PC-3 (cell line): ENCODE data around the gene ZBTB24.

Source experiments
- EZH2 ChIP-seq: fragments of 300-600 bp; sonication (generic); IDR thresholded peaks from one replicate; pipeline ENCODE4 v1.6.1; 2017; ENCODE audit warnings: antibody characterized with exemption, mild to moderate bottlenecking, low read length; ENCODE audit not compliant: unreplicated experiment
- EZH2phosphoT487 ChIP-seq: fragments of 300-600 bp; sonication (generic); IDR thresholded peaks from 2 replicates; pipeline ENCODE4 v1.6.1; 2018; ENCODE audit warnings: mild to moderate bottlenecking, antibody characterized with exemption, low read length, borderline replicate concordance
- TF ChIP-seq, protein P1 (sequence below): fragments of 300-600 bp; sonication (generic); conservative IDR thresholded peaks from 2 replicates; pipeline ENCODE4 v1.5.1; 2017; ENCODE audit warnings: antibody characterized with exemption, low read depth, mild to moderate bottlenecking, low read length

GRCh38 chr6:109424946-109425345, 58.1 kb downstream of the ZBTB24 start:
- TF ChIP-seq, protein P1, sequence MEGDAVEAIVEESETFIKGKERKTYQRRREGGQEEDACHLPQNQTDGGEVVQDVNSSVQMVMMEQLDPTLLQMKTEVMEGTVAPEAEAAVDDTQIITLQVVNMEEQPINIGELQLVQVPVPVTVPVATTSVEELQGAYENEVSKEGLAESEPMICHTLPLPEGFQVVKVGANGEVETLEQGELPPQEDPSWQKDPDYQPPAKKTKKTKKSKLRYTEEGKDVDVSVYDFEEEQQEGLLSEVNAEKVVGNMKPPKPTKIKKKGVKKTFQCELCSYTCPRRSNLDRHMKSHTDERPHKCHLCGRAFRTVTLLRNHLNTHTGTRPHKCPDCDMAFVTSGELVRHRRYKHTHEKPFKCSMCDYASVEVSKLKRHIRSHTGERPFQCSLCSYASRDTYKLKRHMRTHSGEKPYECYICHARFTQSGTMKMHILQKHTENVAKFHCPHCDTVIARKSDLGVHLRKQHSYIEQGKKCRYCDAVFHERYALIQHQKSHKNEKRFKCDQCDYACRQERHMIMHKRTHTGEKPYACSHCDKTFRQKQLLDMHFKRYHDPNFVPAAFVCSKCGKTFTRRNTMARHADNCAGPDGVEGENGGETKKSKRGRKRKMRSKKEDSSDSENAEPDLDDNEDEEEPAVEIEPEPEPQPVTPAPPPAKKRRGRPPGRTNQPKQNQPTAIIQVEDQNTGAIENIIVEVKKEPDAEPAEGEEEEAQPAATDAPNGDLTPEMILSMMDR = no peak
- TF ChIP-seq EZH2 (no peak), EZH2phosphoT487 (no peak)
